ENCODE data around the gene TBC1D14. TPM values are rescaled to one million over a fixed set of nuclear protein-coding genes. Genes with fewer than 3 reads are reported as not detected.
A peak's percentile ranks its signal among the peaks of the same experiment; 100 is the strongest.

Gene TBC1D14
- total and polyA plus RNA-seq, 10 of the 15 experiments (the other 5 are each of a cell fraction or from before 2014, with no cell fraction given): 0.87 to 39.3 (median 30.1) TPM

GRCh38 chr4:7043284-7044136 is 133.9 kb downstream of the TBC1D14 start, which contains the start of gene TADA2B:
Gene TADA2B (plus strand): TSS chr4:7043372. CDS start chr4:7043580, 208 bp downstream.
- ChIA-PET POLR2A (interaction anchor here (0.6 to 7.2 kb wide), 9 partner anchors 11 to 69 kb away, joined by 3 to 88 read pairs (median 3); partner anchors contain the start of gene GRPEL1), RAD21 (ENCODE audit: unreplicated experiment) (interaction anchor here (0.9 to 4.7 kb wide), 11 partner anchors 14 to 323 kb away, joined by 3 to 87 read pairs (median 4); partner anchors contain the start of genes GRPEL1 and TBC1D14), CTCF (interaction anchor here (0.5 to 9.1 kb wide), 15 partner anchors 8 to 135 kb away, joined by 3 to 210 read pairs (median 4); partner anchors contain the start of gene GRPEL1), SMC1A (ENCODE audit: uncharacterized antibody, unreplicated experiment) (interaction anchor here (0.7 to 5.6 kb wide), 6 partner anchors 14 to 157 kb away, joined by 3 to 79 read pairs (median 7); partner anchors contain the start of genes GRPEL1 and TBC1D14)
- Histone ChIP-seq H3K79me2 (ENCODE audit: control insufficient read depth, insufficient read depth, low read length) (peaks cover 43% of the 10 kb centered on the region), H2AFZ (ENCODE audit: control insufficient read depth, low read depth, low read length) (peak within 1 kb of the TSS; percentile 89), H3K4me1 (ENCODE audit: control insufficient read depth, insufficient read depth, low read length) (peaks cover 27% of the 10 kb centered on the region), H3K27me3 (replicated peaks in 1 of 2; ENCODE audit: control insufficient read depth in 2 of 2, insufficient read depth in 2 of 2, low read length in 1 of 2) (peaks cover 0 to 2% of the 10 kb centered on the region in 2 experiments; a peak in 1 of 4 replicates), H3K9ac (ENCODE audit: control insufficient read depth, insufficient read depth, low read length) (peak within 1 kb of the TSS; percentile 90), H4K20me1 (ENCODE audit: control insufficient read depth, insufficient read depth) (peaks cover 7% of the 10 kb centered on the region; the same call in 1 of the 2 replicates), H3K9me3 (replicated peaks; ENCODE audit: control insufficient read depth, insufficient read depth, low read length) (no peaks in the 10 kb centered on the region), H3K4me2 (ENCODE audit: control insufficient read depth, insufficient read depth) (peak within 1 kb of the TSS; percentile 98), H3K4me3 (peak within 1 kb of the TSS; percentile 83), H3K27ac (ENCODE audit: control insufficient read depth, insufficient read depth) (peak within 1 kb of the TSS; percentile 87), H3K36me3 (ENCODE audit: control insufficient read depth in 2 of 2, insufficient read depth in 2 of 2, low read length in 1 of 2) (no peaks in the 10 kb centered on the region)
- 1% methylated on average over 72 of the region's 119 CpGs for WGBS (ENCODE audit: insufficient coverage, insufficient replicate concordance, low lambda C conversion rate, missing lambda C conversion rate)
- in situ Hi-C loops (cut with MboI) (no loop called here), intact Hi-C loops (cut with micrococcal nuclease; ENCODE audit: unreplicated experiment) (loop anchor here (1.0 to 2.0 kb wide), 3 partner anchors 15 to 57 kb away; no protein-coding TSS in a partner anchor)
- no TSS peak for BruUV-seq (replicated peaks)
- ATAC-seq (peak; percentile 42), FAIRE-seq (no peak), DNase-seq (ENCODE audit: low read depth, low spot score) (no peak)
- TF ChIP-seq PRDM15 (CRISPR knock-in tag; IDR thresholded peaks at IDR 0.05) (no peak), ZBTB40 (IDR thresholded peaks at IDR 0.05; ENCODE audit: borderline replicate concordance) (no peak), ETV6 (conservative IDR thresholded peaks at IDR 0.05 in 1 of 2, IDR thresholded peaks at IDR 0.05 in 1 of 2; ENCODE audit: borderline replicate concordance in 1 of 2, low read depth in 1 of 2) (no peak), POLR2A (IDR thresholded peaks at IDR 0.05; ENCODE audit: low read depth, low read length) (peak; percentile 73), TCF12 (IDR thresholded peaks at IDR 0.05; ENCODE audit: low read depth, low read length) (peak; percentile 65; the same call in 1 of the 2 replicates), TAF1 (IDR thresholded peaks at IDR 0.05; ENCODE audit: borderline replicate concordance, low read depth, low read length) (peak; percentile 34; the same call in 1 of the 2 replicates), MAX (IDR thresholded peaks at IDR 0.05; ENCODE audit: low read depth, low read length) (no peak), RUNX3 (IDR thresholded peaks at IDR 0.05; ENCODE audit: low read length) (no peak), POLR2AphosphoS5 (IDR thresholded peaks at IDR 0.05; ENCODE audit: low read length) (0 out of 2 replicates have a peak, but pooled peaks have one; percentile 31), MLLT1 (IDR thresholded peaks at IDR 0.05) (peak; percentile 38; the same call in 1 of the 2 replicates), HDAC6 (IDR thresholded peaks at IDR 0.05; ENCODE audit: unreplicated experiment) (peak; percentile 43), LARP7 (IDR thresholded peaks at IDR 0.05) (peak; percentile 37; the same call in 1 of the 2 replicates)
